Endothelial cell of umbilical vein (primary cell): Measurements from ENCODE around the gene OGDH. TPM values are rescaled to one million over a fixed set of nuclear protein-coding genes. Genes with fewer than 3 reads are reported as not detected.

Experiments used
- BruUV-seq: library from RNA; stranded (reverse); fragments of 400-500 nt; replicated peaks from 2 replicates; lab custom pipeline; 2021; lab: Mats Ljungman, UMichigan
- CTCF ChIA-PET: fragments of 300-600, 350-600 bp; sonication (Branson Sonifier 250); formaldehyde crosslinking; loops from one replicate; lab custom pipeline; 2021; ENCODE audit warnings: antibody characterized with exemption, inconsistent platforms; lab: Charles Lee
- POLR2A ChIA-PET: fragments of 300-600, 350-600 bp; sonication (Branson Sonifier 250); formaldehyde crosslinking; loops from one replicate; lab custom pipeline; 2021; ENCODE audit warnings: antibody characterized with exemption, inconsistent platforms; lab: Charles Lee
- DNase-seq: peaks from one replicate; pipeline ENCODE4 v3.0.0-alpha.2; 2011; ENCODE audit warnings: low read depth, low spot score
- FAIRE-seq: peaks from 2 replicates; lab custom pipeline; 2011; peaks lifted over from hg19 to GRCh38; lab: Jason Lieb, UNC
- H2AFZ ChIP-seq: 2 replicates; pipeline ENCODE4 v1.6.0; 2012; ENCODE audit warnings: low read depth, low read length, control low read depth, inconsistent platforms
- H3K27ac ChIP-seq: 2 replicates; pipeline ENCODE4 v1.5.1; 2011; ENCODE audit warnings: low read depth, mild to moderate bottlenecking, control low read depth, low read length, moderate library complexity; ENCODE audit not compliant: insufficient read depth
- H3K27me3 ChIP-seq, 2 experiments: 2 replicates each; pipeline versions ENCODE4 v1.6.0 to v1.6.1; 2011; ENCODE audit warnings: low read length in 2 of 2, mixed read lengths in 1 of 2; ENCODE audit not compliant: control insufficient read depth in 2 of 2, insufficient read depth in 2 of 2
- H3K36me3 ChIP-seq, 2 experiments: 2 replicates in 1 of 2; 3 replicates in 1 of 2; pipeline ENCODE4 v1.5.1; 2011; ENCODE audit warnings: low read length in 2 of 2, mild to moderate bottlenecking in 1 of 2, moderate library complexity in 1 of 2; ENCODE audit not compliant: control insufficient read depth in 2 of 2, insufficient read depth in 2 of 2; ENCODE audit errors: extremely low read depth in 1 of 2
- H3K4me1 ChIP-seq: 3 replicates; pipeline ENCODE4 v1.5.1; 2011; ENCODE audit warnings: mild to moderate bottlenecking, low read length; ENCODE audit not compliant: control insufficient read depth, insufficient read depth; ENCODE audit errors: extremely low read depth
- H3K4me2 ChIP-seq: 2 replicates; pipeline ENCODE4 v1.6.1; 2011; ENCODE audit warnings: low read length, control low read depth, mixed read lengths; ENCODE audit not compliant: insufficient read depth
- H3K4me3 ChIP-seq, 3 experiments: fragments of 200-600 bp in 1 of 3; sonication (generic), shearing (Covaris generic) in 1 of 3; replicated peaks in 1 of 3; 2 replicates each; pipeline ENCODE4 v1.5.1; 2011 to 2016; ENCODE audit warnings: control low read depth in 3 of 3, low read length in 3 of 3, mild to moderate bottlenecking in 2 of 3, inconsistent platforms in 1 of 3, low read depth in 1 of 3, moderate library complexity in 1 of 3; ENCODE audit not compliant: insufficient read depth in 1 of 3
- H3K79me2 ChIP-seq: 2 replicates; pipeline ENCODE4 v1.6.0; 2012; ENCODE audit warnings: low read length, inconsistent platforms; ENCODE audit not compliant: control insufficient read depth, insufficient read depth
- H3K9ac ChIP-seq: replicated peaks from 2 replicates; pipeline ENCODE3; 2011; ENCODE audit warnings: low read length, control low read depth; ENCODE audit not compliant: insufficient read depth; ENCODE audit errors: extremely low read depth
- H3K9me1 ChIP-seq: replicated peaks from 3 replicates; pipeline ENCODE4 v1.6.0; 2011; ENCODE audit warnings: mild to moderate bottlenecking, low read length; ENCODE audit not compliant: control insufficient read depth, insufficient read depth; ENCODE audit errors: extremely low read depth
- H3K9me3 ChIP-seq: replicated peaks from 2 replicates; pipeline ENCODE4 v1.5.1; 2012; ENCODE audit warnings: low read length, inconsistent platforms; ENCODE audit not compliant: control insufficient read depth, insufficient read depth
- H4K20me1 ChIP-seq: replicated peaks from 2 replicates; pipeline ENCODE3; 2011; ENCODE audit warnings: mild to moderate bottlenecking, low read length; ENCODE audit not compliant: control insufficient read depth, insufficient read depth; ENCODE audit errors: extremely low read depth
- EZH2 ChIP-seq: IDR thresholded peaks from 2 replicates; pipeline ENCODE4 v1.6.1; 2012; ENCODE audit warnings: borderline replicate concordance, low read depth, mild to moderate bottlenecking, moderate library complexity, low read length, inconsistent platforms; ENCODE audit not compliant: severe bottlenecking
- FOS ChIP-seq: IDR thresholded peaks from 2 replicates; pipeline ENCODE4 v1.6.1; 2011; ENCODE audit warnings: mild to moderate bottlenecking, low read length, moderate library complexity, borderline replicate concordance; ENCODE audit not compliant: insufficient read depth
- GATA2 ChIP-seq: IDR thresholded peaks from 2 replicates; pipeline ENCODE4 v1.7.0; 2011; ENCODE audit warnings: low read depth, mild to moderate bottlenecking, moderate library complexity, mixed read lengths, low read length; ENCODE audit not compliant: insufficient read length, insufficient read depth
- JUN ChIP-seq: IDR thresholded peaks from 2 replicates; pipeline ENCODE4 v1.6.1; 2011; ENCODE audit warnings: borderline replicate concordance, low read depth; ENCODE audit not compliant: insufficient read length, insufficient read depth
- MYC ChIP-seq: IDR thresholded peaks from one replicate; pipeline ENCODE4 v1.6.1; 2011; ENCODE audit warnings: mild to moderate bottlenecking, low read depth, low read length
- POLR2A ChIP-seq: IDR thresholded peaks from 2 replicates; pipeline ENCODE4 v1.6.1; 2012; ENCODE audit warnings: low read depth, mild to moderate bottlenecking, control low read depth, low read length
- POLR2AphosphoS5 ChIP-seq: IDR thresholded peaks from 2 replicates; pipeline ENCODE4 v1.6.1; 2012; ENCODE audit warnings: low read depth, mild to moderate bottlenecking, control low read depth, low read length, moderate library complexity; ENCODE audit not compliant: insufficient read depth
- dilution Hi-C: fragments of 300-500 bp; cut with MboI; formaldehyde crosslinking; loops from one replicate; pipeline ENCODE4 v1.15.0; 2019; ENCODE audit warnings: low sequenced_read_pairs; ENCODE audit not compliant: extremely low pct_ligation_motif_present
- intact Hi-C: fragments of 100-400 bp; cut with micrococcal nuclease; formaldehyde crosslinking; loops from one replicate; pipeline ENCODE4 v1.10.0; 2022
- polyA plus RNA-seq, 4 experiments: library from polyadenylated mRNA; depleted of rRNA in 3 of 4; stranded (reverse) in 3 of 4; unstranded in 1 of 4; fragments of >200 nt; gene quantifications; 2 replicates each; pipeline versions ENCODE4 v1.2.1 to v1.2.3, GENCODE V29; 2011 to 2012; ENCODE audit warnings: missing spikeins in 1 of 4
- total RNA-seq: library from RNA; stranded (reverse); gene quantifications from 2 replicates; pipeline ENCODE4 v1.2.3, GENCODE V29; 2021
- TF ChIP-seq, protein P1 (sequence below), 2 donors: IDR thresholded peaks; 1 replicate in 1 of 2; 2 replicates in 1 of 2; pipeline ENCODE4 v1.5.1; 2011; ENCODE audit warnings: low read length in 2 of 2, mild to moderate bottlenecking in 2 of 2, moderate library complexity in 2 of 2, control low read depth in 1 of 2, inconsistent platforms in 1 of 2, low read depth in 1 of 2; ENCODE audit not compliant: insufficient read depth in 1 of 2; ENCODE audit errors: extremely low read depth in 1 of 2
- TF ChIP-seq, protein P2 (sequence below): IDR thresholded peaks from 2 replicates; pipeline ENCODE4 v1.6.1; 2011; ENCODE audit not compliant: insufficient read depth, insufficient read length

OGDH gene
- total and polyA plus RNA-seq, 2 donors (not counting 3 experiments of a cell fraction or from before 2014, with no cell fraction given) = 88.9 to 92.9 TPM

DNA sequence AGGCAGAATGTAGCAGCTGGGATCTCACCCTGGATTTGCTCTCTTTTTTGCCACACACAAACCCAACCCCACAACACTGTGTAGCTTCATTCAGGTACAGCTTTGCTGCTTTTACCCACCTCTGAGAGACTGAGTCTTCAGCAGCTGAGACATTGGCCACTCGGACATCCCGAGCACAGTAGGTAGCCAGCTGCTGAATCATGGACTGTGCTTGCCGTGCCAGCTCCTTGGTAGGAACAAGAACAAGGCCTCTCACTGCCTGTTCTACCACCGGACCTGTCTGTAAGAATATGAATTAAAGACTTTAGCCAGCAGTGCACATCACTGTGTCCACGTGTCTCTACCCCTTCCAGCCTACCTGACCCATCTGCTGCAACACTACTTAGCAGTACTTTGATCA is 33.7 kb upstream of the OGDH start:
- dilution Hi-C loops (no loop called here), intact Hi-C loops (loop anchor here (5.0 kb wide), 1 partner anchor 315 kb away; no protein-coding TSS in a partner anchor)
- Histone ChIP-seq H3K4me2 (peak overlapping the region; percentile 88), H3K9ac (peak overlapping the region; percentile 80), H3K9me1 (no peaks in the 10 kb centered on the region), H3K9me3 (no peaks in the 10 kb centered on the region), H3K4me3 (peak overlapping the region; percentile 36 to 77 (median 54)), H4K20me1 (no peaks in the 10 kb centered on the region), H3K27me3 (no peaks in the 10 kb centered on the region), H3K79me2 (peaks cover 26% of the 10 kb centered on the region), H3K36me3 (peaks cover 27 to 39% of the 10 kb centered on the region in 2 experiments), H2AFZ (no peak overlapping the region), H3K27ac (peak overlapping the region; percentile 73), H3K4me1 (peaks cover 9% of the 10 kb centered on the region)
- CTCF ChIA-PET = interaction anchor here (1.0 to 1.4 kb wide), 2 partner anchors 10 to 38 kb away, joined by 3 to 6 read pairs; partner anchors contain the start of gene TMED4
- POLR2A ChIA-PET = no interaction called here
- DNase-seq (no peak), FAIRE-seq (no peak)
- TF ChIP-seq POLR2AphosphoS5 = no peak
- TF ChIP-seq MYC = no peak
- TF ChIP-seq JUN = no peak
- no peak for TF ChIP-seq GATA2
- TF ChIP-seq, protein P1, sequence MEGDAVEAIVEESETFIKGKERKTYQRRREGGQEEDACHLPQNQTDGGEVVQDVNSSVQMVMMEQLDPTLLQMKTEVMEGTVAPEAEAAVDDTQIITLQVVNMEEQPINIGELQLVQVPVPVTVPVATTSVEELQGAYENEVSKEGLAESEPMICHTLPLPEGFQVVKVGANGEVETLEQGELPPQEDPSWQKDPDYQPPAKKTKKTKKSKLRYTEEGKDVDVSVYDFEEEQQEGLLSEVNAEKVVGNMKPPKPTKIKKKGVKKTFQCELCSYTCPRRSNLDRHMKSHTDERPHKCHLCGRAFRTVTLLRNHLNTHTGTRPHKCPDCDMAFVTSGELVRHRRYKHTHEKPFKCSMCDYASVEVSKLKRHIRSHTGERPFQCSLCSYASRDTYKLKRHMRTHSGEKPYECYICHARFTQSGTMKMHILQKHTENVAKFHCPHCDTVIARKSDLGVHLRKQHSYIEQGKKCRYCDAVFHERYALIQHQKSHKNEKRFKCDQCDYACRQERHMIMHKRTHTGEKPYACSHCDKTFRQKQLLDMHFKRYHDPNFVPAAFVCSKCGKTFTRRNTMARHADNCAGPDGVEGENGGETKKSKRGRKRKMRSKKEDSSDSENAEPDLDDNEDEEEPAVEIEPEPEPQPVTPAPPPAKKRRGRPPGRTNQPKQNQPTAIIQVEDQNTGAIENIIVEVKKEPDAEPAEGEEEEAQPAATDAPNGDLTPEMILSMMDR (IDR thresholded peaks at IDR 0.05; ENCODE audit: extremely low read depth in 1 of 2, insufficient read depth in 1 of 2, low read depth in 1 of 2, low read length in 2 of 2) = no peak
- TF ChIP-seq, protein P2, sequence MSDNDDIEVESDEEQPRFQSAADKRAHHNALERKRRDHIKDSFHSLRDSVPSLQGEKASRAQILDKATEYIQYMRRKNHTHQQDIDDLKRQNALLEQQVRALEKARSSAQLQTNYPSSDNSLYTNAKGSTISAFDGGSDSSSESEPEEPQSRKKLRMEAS = no peak
- no peak for TF ChIP-seq EZH2
- TF ChIP-seq POLR2A = no peak
- no peak for TF ChIP-seq FOS
- BruUV-seq = no TSS peak
